Measurements from ENCODE around the gene SKI. TPM values are rescaled to one million over a fixed set of nuclear protein-coding genes. Genes with fewer than 3 reads are reported as not detected.

The SKI gene
- total and polyA plus RNA-seq, 9 of the 15 experiments (the other 6 are each of a cell fraction or from before 2014, with no cell fraction given): 0.10 to 60.5 (median 4.6) TPM

GRCh38 chr1:2326524-2326923, 98.4 kb downstream of the SKI start:
- no peak overlapping the region for H3K4me3 ChIP-seq
- no peak overlapping the region for H3K4me2 ChIP-seq (ENCODE audit: insufficient read depth, low read length)
- no peak overlapping the region for H3K27ac ChIP-seq (ENCODE audit: extremely low read depth, low read depth, low read length)
- ChIA-PET CTCF (ENCODE audit: low intra/inter-chr PET ratio) (no interaction called here), POLR2A (interaction anchor here (0.7 kb wide), 1 partner anchor 349 kb away, joined by 3 read pairs; no protein-coding TSS in a partner anchor)
- WGBS (ENCODE audit: insufficient coverage, low coverage, missing lambda C conversion rate): 12% methylated on average over 18 of the region's 21 CpGs
- peaks cover 0 to 72% of the 10 kb centered on the region in 2 experiments; a peak in 2 of 5 replicates for H3K4me1 ChIP-seq (replicated peaks in 1 of 2; ENCODE audit: control insufficient read depth in 2 of 2, insufficient read depth in 2 of 2, low read length in 2 of 2)
- H3K79me2 ChIP-seq (ENCODE audit: control insufficient read depth, insufficient read depth, low read length): no peaks in the 10 kb centered on the region
- no peak for TF ChIP-seq KAT2B (IDR thresholded peaks at IDR 0.05; ENCODE audit: low read depth, low read length)
- no peak for TF ChIP-seq ZNF639 (CRISPR knock-in tag; conservative IDR thresholded peaks at IDR 0.05 in 1 of 2, IDR thresholded peaks at IDR 0.05 in 1 of 2)
- TF ChIP-seq ZNF695 (CRISPR knock-in tag; IDR thresholded peaks at IDR 0.05): no peak
- no peak for TF ChIP-seq EHMT2 (IDR thresholded peaks at IDR 0.05)
- TF ChIP-seq GTF2B (IDR thresholded peaks at IDR 0.05; ENCODE audit: extremely low read depth, insufficient read length): no peak
- TF ChIP-seq ZNF282 (CRISPR knock-in tag; IDR thresholded peaks at IDR 0.05): no peak
- no peak for TF ChIP-seq HNRNPUL1 (IDR thresholded peaks at IDR 0.05; ENCODE audit: low read length)
- no peak for TF ChIP-seq TAF15 (IDR thresholded peaks at IDR 0.05; ENCODE audit: low read depth, low read length)
- TF ChIP-seq PHTF2 (CRISPR knock-in tag; IDR thresholded peaks at IDR 0.05): no peak
- TF ChIP-seq DACH1 (IDR thresholded peaks at IDR 0.05; ENCODE audit: partially characterized antibody): no peak
- TF ChIP-seq NCOA4 (IDR thresholded peaks at IDR 0.05; ENCODE audit: partially characterized antibody): no peak
- no peak for TF ChIP-seq ZNF511 (CRISPR knock-in tag; IDR thresholded peaks at IDR 0.05)
- no peak for TF ChIP-seq MAZ (CRISPR knock-in tag; conservative IDR thresholded peaks at IDR 0.05 in 1 of 2, IDR thresholded peaks at IDR 0.05 in 1 of 2)
- no peaks in the 10 kb centered on the region for H3K36me3 ChIP-seq (ENCODE audit: control insufficient read depth, insufficient read depth, low read length)
- intact Hi-C loops (cut with micrococcal nuclease): no loop called here
- no peaks in the 10 kb centered on the region for H3K9me1 ChIP-seq (ENCODE audit: control insufficient read depth, insufficient read depth, low read length)
- FAIRE-seq (no peak), DNase-seq (ENCODE audit: extremely low read depth in 1 of 4, low spot score in 3 of 4) (no peak), ATAC-seq (no peak)
- H4K20me1 ChIP-seq (replicated peaks; ENCODE audit: control insufficient read depth, insufficient read depth, low read length): peaks cover 12% of the 10 kb centered on the region; the same call in 1 of the 2 replicates
- H3K9ac ChIP-seq (ENCODE audit: insufficient read depth in 1 of 2, low read depth in 2 of 2, low read length in 2 of 2): no peak overlapping the region; a peak in 1 of 4 replicates
- no peaks in the 10 kb centered on the region for H3K9me3 ChIP-seq (replicated peaks; ENCODE audit: control insufficient read depth, insufficient read depth, low read depth, low read length)
- no peak overlapping the region for H2AFZ ChIP-seq (ENCODE audit: low read depth, low read length)
- H3K27me3 ChIP-seq (ENCODE audit: control insufficient read depth in 2 of 2, insufficient read depth in 2 of 2, low read length in 2 of 2): peaks cover 72 to 98% of the 10 kb centered on the region in 2 experiments
- in situ Hi-C loops (cut with MboI): no loop called here
- BruUV-seq (replicated peaks): no TSS peak

All from K562 (cell line).